GM19099 (cell line): ENCODE measurements around the gene PGLYRP1.

Source experiments
- POLR2A ChIP-seq: IDR thresholded peaks from 3 replicates; pipeline ENCODE4 v1.6.1; 2011; ENCODE audit warnings: low read depth; ENCODE audit not compliant: insufficient read length; ENCODE audit errors: extremely low read depth

PGLYRP1 gene

DNA sequence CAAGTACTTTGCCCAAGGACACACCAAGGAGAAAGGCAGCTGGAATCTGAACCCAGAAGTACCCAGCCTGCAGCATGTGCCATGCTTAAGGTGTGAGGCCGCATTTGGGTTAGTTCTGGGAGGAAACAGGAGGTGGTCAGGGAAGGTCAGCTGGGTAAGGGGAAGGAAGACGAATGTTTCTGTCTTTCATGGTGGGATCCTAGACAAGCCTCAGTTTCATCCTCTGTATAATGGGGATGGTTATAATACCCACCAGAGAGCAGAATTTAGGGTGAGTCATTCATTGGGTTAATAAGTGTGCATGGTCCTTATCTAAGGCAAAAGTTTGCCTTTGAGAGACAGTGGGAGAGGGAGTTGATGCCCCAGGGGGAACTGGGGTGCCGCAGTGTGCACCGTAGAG, 24.0 kb downstream of the PGLYRP1 start:
- no peak for TF ChIP-seq POLR2A

DNA sequence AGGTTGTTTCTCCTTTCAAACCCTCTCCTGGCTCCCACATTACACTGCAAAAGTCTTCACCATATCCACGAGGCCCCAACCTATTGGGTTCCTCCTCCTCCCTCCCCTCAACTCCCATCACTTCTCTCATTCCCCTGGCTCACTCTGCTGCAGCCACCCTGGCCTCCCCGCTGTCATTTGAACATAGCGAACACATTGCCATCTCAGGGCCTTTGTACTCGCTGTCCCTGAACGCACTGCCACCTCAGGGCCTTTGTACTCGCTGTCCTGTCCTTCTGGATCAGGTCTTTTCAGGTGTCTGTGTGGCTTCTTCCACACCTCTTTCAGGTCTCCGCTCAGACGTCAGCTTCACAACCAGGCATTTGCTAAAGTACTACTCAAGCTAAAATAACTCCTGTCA, 25.9 kb downstream of the PGLYRP1 start:
- no peak for TF ChIP-seq POLR2A

DNA sequence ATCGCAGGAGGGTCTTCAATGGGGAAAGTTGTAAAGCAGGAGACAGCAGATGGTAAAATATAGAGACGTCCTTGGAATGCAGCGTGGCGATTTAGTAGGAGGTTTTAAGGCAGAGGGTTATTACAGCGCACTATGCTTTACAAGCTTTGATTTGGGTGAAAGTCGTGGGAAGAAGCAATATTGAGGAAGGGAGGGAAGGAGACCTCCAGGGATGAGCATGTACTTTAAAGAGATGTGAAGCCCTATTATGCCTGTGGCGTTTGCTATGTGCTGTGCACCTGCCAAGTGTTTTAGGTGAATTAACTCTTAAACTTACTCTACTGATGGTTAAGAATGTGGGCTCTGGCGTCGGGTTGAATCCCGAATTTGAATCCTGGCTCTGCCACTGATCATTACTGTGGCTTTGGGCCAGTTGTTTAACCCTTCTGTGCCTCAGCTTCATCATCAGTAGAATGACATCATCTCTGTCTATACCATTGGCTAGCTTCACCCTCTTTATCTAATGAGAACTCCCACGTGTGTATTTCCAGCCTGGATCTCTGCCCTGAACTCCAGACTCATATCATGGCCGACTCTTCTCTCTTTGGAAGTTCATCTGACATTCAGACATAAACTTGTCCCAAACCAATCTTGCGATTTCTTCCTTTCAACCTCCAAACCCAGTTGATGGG, 27.0 kb downstream of the PGLYRP1 start:
- no peak for TF ChIP-seq POLR2A

DNA sequence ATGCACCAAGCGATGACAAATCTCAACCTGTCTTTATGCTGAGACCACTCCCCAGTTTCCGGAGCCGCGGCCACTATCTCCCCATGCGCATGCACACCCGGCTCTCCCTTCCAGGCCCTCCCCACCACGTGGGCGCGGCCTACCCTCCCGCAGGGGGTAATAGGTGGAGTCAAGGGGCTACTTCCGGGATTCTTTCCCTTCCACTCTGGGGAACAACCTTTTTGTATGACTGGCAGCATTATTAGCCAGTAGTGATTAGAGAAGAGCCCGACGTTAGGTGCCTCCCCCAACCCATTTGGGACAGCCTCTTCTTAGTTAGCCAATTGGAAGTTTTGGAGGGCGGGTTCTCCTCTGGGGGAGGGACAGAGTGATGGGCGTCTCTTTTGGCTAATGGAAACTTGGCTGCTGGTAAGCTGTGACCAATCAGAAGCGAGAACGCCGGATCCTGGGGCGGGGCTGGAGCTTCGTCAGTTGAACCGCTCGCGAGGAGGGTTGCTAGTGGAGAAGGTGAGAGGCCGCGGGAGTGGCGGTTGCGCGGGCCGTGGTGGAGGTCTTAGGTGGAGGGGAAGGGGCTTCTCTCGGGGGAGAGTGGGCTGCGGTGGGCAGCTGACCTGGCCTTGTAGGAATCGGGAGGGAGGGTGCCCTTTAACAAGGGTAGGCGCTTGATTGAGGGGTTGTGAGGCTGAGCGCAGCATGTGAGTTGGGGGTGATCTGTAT, 27.7 kb downstream of the PGLYRP1 start, which contains the start of gene CCDC61:
Gene CCDC61 (plus strand): TSS at position 470 of the 717 bp plus-strand sequence. CDS start 7,552 bp downstream, outside the sequence.
- TF ChIP-seq POLR2A: peak; percentile 90

DNA sequence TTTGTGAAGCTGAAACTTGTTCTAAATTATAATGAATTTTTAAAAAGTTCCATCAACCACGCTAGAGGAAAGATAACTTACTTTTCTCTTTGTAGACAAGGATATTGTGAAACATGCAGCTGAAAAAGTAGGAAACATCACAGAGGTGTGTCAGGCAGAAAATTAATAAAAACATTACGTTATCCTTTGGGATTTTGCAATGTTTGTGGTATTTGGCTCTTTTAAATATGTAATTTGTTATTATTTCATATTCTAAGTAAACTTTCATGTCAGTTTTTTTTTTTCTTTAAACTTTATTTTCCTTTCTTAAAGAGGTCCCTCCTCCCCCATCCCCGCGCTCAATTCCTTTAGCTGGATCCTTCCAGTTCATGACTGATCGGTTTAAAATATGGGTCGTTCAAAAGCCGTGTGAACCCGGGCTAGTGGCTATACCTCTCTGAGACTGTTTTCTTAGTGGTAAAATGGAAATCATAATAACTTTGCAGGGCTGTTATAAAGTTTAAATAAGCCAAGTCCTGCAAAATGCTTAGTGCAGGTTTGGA, 28.3 kb downstream of the PGLYRP1 start:
- TF ChIP-seq POLR2A: no peak

DNA sequence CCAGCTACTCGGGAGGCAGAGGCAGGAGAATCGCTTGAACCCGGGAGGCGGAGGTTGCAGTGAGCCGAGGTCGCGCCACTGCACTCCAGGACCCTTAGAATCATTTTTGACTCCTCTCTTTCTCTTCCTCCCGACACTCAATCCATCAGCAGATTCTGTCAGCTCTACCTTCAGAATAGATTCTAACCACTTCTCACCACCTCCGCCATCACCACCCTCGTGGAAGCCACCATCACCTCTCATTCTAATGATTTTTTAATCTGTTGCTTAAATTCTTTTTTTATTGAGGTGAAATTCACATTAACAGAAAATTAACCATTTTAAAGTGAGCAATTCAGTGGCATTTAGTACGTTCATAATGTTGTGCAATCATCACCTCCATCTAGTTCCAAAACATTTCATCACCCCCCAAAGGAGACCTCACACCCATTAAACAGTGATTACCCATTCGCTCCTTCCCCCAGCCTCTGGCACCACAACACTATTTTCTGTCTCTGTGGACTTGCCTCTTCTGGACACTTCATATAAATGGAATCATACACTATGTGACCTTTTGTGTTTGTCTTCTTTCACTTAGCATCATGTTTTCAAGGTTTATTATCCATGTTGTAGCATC, 32.6 kb downstream of the PGLYRP1 start:
- no peak for TF ChIP-seq POLR2A

DNA sequence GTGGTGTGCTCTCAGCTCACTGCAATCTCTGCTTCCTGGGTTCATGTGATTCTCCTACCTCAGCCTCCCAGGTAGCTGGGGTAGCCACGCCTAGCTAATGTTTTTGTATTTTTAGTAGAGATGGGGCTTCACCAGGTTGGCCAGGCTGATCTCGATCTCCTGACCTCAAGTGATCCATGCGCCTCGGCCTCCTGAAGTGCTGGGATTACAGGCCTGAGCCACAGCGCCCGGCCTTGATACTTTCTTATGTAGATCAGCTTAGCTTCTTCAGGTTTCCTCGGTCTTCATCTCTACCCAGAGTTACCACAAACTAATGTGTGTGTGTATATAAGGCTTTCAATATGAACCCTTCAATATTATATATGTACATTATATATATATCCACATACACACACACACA, 37.5 kb downstream of the PGLYRP1 start:
- no peak for TF ChIP-seq POLR2A

DNA sequence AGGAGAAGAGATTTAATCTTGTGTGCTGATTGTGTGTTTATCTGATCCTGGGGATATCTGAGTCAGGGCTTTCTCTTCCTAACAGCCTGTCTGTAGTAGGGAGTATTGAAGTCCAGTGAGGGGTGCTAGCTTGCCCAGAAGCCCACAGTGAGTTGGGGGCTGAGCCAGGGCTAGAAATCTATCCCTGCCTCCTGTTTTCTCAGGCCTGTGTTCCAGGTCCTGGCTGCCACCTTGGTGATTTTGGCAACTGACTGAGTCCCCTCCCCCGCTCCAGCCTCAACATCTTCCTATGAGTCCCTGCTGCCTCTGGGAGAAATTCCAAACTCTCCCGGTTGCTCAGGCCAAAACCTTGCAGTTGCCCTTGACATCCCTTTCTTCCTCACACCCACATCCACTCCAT, 41.5 kb downstream of the PGLYRP1 start:
- TF ChIP-seq POLR2A: no peak

DNA sequence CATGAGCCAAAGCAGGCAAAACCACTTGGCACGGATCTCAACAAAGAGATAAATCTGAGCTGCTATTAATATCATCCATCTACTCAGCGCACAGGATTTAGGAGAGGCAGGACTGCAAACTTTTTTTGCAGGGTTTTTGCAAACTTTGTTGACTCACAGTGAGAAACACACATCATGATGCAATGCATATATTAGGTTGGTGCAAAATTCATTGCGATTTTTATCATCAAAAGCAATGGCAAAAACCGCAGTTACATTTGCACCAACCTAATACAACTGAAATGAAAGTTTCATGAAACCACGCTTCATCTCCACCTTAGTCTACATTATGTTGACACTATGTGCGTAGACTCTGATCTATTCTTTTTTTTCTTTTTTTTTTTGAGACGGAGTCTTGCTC, 44.7 kb downstream of the PGLYRP1 start:
- TF ChIP-seq POLR2A: no peak

DNA sequence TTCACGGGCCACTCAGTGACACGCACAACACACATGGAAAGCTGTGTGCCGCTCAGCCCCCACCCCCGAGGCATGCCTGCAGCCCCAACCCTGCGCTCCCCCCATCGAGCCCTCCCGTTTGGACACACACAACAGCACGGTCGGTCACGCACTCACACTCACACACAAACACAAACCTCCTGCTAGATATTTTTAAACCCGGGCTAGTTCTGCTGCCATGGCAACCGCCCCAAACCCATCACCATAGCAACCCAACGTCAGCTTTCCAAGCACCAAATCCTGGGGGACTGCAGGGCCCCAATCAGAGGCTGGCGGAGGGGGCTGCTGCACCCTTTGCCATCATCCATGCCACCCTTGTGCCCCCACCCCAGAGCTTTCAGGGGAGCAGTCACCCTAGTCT, 46.7 kb downstream of the PGLYRP1 start:
- TF ChIP-seq POLR2A: no peak

DNA sequence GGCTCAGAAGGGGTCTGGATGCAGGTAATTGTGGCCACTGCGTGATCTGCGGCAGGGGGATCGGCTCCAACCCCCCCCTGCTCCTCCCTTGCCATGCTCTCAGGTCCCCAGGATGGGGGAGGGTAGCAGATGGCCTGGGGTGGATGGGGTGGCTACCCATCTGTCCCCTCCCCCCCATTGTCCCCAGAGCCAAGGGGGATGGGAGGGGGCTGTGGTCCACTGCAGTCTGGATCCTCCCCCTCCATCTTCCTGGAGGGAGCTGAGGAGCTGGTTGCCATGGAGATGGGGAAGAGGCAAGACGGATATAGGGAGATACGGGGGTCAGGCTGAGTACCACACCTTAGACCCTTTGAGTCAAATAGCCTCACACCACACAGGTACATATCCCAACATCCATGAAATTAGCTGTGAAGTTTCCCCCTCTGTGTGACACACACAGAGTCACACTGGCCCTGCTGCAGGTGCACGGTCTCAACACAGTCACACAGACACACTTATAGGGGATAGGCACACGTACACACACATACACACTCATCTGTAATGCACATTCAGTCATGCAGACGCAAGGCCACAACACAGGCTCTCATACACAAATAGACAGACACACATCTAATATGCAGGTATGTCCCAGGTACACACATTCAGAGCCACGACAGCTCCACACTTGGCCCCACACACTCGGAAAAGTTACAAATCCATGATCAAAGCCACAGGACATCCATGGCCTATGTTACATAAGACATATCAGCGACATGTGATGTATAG, 47.4 kb downstream of the PGLYRP1 start:
- TF ChIP-seq POLR2A: no peak

DNA sequence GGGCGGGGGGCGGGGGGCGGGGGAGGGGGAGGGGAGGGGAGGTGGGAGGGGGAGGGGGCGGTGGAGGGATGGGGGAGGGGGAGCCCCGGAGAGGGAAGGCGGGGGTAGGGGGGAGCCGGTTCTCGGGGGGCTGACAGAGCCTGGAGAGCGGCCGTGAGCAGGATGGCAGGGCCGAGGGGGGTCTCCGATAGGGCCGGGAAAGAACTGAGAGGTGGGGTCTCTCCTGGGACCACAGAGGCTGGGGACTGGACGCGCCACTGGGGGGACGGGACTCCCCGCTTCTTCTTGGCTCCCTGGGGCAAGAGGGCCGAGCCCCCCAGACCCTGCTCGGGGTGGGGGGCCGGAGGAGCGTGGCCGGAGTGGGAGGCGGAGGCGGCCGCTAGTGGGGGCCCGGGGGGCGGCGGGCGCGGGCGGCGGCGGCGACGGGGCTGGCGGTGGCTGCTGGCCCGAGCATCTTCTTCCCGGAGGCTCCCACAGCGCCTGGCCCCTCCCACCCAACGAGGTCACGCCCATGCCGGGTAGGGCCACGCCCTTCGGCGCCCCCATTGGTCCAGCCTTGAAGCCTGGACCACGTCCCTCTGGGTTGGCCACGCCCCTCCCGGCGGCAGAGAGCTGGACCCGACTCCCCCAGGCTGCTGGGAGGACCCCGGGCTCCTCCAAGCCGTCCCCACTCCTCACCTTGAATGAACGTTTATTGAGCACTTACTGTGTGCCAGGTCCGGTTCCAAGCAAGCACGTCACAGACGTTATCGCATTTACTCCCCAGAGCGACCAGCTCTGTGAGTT, 49.1 kb downstream of the PGLYRP1 start, which contains the start of gene NOVA2:
Gene NOVA2 (minus strand): TSS at position 313 of the 786 bp plus-strand sequence. CDS start 514 bp downstream, outside the sequence.
- TF ChIP-seq POLR2A: no peak

DNA sequence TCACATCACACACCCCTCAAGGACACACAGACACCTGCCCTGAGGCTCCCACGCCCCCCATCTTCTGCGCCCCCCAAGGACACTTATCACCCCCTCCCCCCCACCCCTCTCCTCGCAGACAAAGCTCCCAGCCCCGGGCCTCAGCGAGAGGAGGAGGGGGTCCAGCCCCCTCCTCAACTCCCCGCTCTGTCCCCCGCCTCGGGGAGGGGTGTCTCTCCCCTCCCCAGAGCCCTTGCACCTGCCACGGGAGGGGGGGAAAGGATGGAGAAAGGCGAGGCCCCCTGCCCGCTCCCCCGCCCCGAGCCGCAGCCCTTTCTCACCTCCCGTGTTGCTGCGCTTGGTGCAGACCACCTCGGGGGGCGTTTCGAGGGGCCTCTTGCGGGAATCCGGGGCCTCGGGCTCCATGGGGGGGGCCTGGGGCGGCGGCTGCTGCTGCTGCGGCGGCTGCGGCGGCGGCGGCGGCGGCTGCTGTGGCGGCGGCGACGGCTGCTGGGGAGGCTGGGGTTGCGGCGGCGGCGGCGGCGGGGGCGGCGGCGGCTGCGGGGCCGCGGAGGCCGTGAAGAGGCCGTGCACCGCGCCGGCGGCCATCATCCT, 49.8 kb downstream of the PGLYRP1 start:
- TF ChIP-seq POLR2A: no peak
